ENCODE data around the gene DTX3. TPM values are rescaled to one million over a fixed set of nuclear protein-coding genes. Genes with fewer than 3 reads are reported as not detected.

DTX3 gene
- total RNA-seq, 2 experiments from 2014 or later, result 19.3 to 21.8 TPM

DNA sequence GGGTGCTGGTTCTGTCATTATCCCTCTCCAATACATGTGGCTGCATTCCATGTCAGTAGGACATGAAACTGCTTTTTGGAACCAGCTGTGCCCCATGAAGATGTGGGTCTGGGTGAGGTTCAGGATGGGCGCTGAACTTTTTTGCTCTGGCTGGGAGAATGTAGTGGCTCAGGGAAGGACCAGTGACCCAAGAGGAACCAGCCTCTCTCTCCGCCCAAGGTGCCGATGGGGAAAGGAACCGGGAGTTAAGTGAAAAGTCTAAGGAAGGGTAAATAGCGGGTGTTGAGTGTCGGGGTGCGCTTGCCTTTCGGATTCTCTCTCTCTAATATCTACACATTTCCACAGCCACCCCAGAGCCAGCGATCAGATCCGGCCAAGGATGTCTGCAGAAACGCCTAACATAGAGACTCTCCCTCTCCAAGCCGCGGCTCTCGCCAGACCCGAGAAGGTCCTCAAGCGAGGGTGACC lies 14.4 kb downstream of the DTX3 start:
- H3K27ac Mint-ChIP-seq, result no peak overlapping the region
- H3K9me3 Mint-ChIP-seq, result no peaks in the 10 kb centered on the region
- peaks cover 92% of the 10 kb centered on the region for H3K27me3 Mint-ChIP-seq
- no peaks in the 10 kb centered on the region for H3K36me3 Mint-ChIP-seq (ENCODE audit: low read depth)
- ChIA-PET POLR2A (interaction anchor here (1.3 kb wide), 1 partner anchor 14 kb away, joined by 3 read pairs; no protein-coding TSS in a partner anchor), CTCF (interaction anchor here (1.1 to 5.8 kb wide), 6 partner anchors 10 to 160 kb away, joined by 3 to 77 read pairs (median 8); partner anchors contain the start of genes B4GALNT1, DCTN2 and GLI1)
- H3K4me3 Mint-ChIP-seq, result no peak overlapping the region
- H3K4me1 Mint-ChIP-seq, result peaks cover 24% of the 10 kb centered on the region
- DNase-seq, result no peak

GRCh38 chr12:57619434-57620244 lies 15.0 kb downstream of the DTX3 start:
- Mint-ChIP-seq H3K4me1 (peaks cover 24% of the 10 kb centered on the region), H3K9me3 (no peaks in the 10 kb centered on the region), H3K27me3 (peaks cover 94% of the 10 kb centered on the region), H3K4me3 (no peak overlapping the region), H3K27ac (no peak overlapping the region), H3K36me3 (ENCODE audit: low read depth) (no peaks in the 10 kb centered on the region)
- POLR2A ChIA-PET, result interaction anchor here (1.3 kb wide), 1 partner anchor 14 kb away, joined by 3 read pairs; no protein-coding TSS in a partner anchor
- no peak for DNase-seq
- CTCF ChIA-PET, result interaction anchor here (0.6 to 5.8 kb wide), 8 partner anchors 10 to 161 kb away, joined by 3 to 77 read pairs (median 6); partner anchors contain the start of genes B4GALNT1, DCTN2, GLI1 and OS9

DNA sequence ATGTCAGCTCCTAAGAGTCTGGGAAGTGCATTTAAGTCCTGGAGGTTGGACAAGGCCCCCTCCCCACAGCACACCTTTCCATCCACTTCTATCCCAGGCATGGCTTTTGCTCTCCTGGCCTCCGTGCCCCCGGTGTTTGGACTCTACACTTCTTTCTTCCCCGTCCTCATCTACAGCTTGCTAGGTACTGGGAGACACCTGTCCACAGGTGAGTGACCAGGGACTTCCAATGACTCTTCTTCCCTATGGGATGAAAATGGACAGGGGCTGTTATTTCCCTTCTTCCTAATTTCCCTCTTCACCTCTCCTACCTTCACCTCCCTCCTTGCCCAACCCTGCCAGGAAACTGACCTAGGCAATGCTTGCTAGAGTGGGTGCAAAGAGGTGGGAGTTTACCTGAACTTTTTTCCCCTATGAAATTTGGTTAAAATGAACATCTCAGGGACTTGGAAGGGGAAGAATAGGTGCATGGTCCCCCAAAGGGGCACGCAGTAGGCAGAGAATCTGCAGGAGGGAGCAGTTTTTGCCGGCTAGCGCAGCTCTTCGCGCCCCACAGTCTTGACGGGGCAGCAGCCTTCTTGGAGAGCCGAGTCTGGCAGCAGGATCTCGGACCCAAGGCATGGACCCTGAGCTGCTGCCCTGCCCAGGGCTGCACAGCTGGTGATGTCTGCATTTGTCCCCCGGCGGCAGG lies 15.8 kb downstream of the DTX3 start:
- Mint-ChIP-seq H3K27ac (no peak overlapping the region), H3K27me3 (peaks cover 96% of the 10 kb centered on the region), H3K4me3 (peak overlapping the region; percentile 50), H3K9me3 (no peaks in the 10 kb centered on the region), H3K4me1 (peaks cover 24% of the 10 kb centered on the region), H3K36me3 (ENCODE audit: low read depth) (no peaks in the 10 kb centered on the region)
- ChIA-PET POLR2A (interaction anchor here (0.7 to 1.3 kb wide), 2 partner anchors 15 to 37 kb away, joined by 3 read pairs; no protein-coding TSS in a partner anchor), CTCF (interaction anchor here (0.6 to 5.8 kb wide), 13 partner anchors 8 to 161 kb away, joined by 3 to 77 read pairs (median 4); partner anchors contain the start of genes B4GALNT1, DCTN2, GLI1 and OS9)
- DNase-seq, result no peak

DNA sequence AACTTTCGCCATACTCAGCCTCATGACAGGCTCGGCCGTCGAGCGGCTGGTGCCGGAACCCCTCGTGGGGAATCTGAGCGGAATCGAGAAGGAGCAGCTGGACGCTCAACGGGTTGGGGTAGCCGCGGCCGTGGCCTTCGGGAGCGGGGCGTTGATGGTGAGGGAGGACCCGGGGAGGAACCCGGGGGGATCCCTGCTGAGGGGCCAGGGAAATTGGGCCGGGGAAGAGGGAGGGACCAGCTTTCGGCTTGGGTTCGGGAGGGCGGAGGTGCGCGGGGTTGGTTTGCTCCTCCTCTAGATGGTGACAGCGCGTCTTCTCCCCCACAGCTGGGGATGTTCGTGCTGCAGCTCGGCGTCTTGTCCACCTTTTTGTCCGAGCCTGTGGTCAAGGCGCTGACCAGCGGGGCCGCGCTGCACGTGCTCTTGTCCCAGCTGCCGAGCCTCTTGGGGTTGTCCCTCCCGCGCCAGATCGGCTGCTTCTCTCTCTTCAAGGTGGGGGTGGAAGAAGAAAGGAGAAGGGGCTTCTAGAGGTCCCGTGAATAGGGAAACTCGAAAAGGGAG lies 16.4 kb downstream of the DTX3 start:
- ChIA-PET CTCF (interaction anchor here (0.7 to 5.8 kb wide), 10 partner anchors 9 to 162 kb away, joined by 3 to 77 read pairs (median 5); partner anchors contain the start of genes GLI1, OS9 and PIP4K2C), POLR2A (interaction anchor here (0.7 kb wide), 1 partner anchor 38 kb away, joined by 3 read pairs; no protein-coding TSS in a partner anchor)
- peak overlapping the region; percentile 50 for H3K4me3 Mint-ChIP-seq
- peaks cover 96% of the 10 kb centered on the region for H3K27me3 Mint-ChIP-seq
- no peaks in the 10 kb centered on the region for H3K36me3 Mint-ChIP-seq (ENCODE audit: low read depth)
- H3K27ac Mint-ChIP-seq, result no peak overlapping the region
- DNase-seq, result no peak
- H3K9me3 Mint-ChIP-seq, result no peaks in the 10 kb centered on the region
- H3K4me1 Mint-ChIP-seq, result peaks cover 24% of the 10 kb centered on the region

GRCh38 chr12:57621497-57622292 lies 17.1 kb downstream of the DTX3 start:
- Mint-ChIP-seq H3K4me1 (peaks cover 24% of the 10 kb centered on the region), H3K27ac (no peak overlapping the region), H3K4me3 (peak overlapping the region; percentile 50), H3K9me3 (no peaks in the 10 kb centered on the region), H3K36me3 (ENCODE audit: low read depth) (no peaks in the 10 kb centered on the region), H3K27me3 (peaks cover 99% of the 10 kb centered on the region)
- DNase-seq, result peak; percentile 62
- POLR2A ChIA-PET, result interaction anchor here (1.1 kb wide), 1 partner anchor 38 kb away, joined by 4 read pairs; no protein-coding TSS in a partner anchor
- CTCF ChIA-PET, result interaction anchor here (0.7 to 5.8 kb wide), 10 partner anchors 8 to 163 kb away, joined by 3 to 77 read pairs (median 4); partner anchors contain the start of genes GLI1 and OS9

DNA sequence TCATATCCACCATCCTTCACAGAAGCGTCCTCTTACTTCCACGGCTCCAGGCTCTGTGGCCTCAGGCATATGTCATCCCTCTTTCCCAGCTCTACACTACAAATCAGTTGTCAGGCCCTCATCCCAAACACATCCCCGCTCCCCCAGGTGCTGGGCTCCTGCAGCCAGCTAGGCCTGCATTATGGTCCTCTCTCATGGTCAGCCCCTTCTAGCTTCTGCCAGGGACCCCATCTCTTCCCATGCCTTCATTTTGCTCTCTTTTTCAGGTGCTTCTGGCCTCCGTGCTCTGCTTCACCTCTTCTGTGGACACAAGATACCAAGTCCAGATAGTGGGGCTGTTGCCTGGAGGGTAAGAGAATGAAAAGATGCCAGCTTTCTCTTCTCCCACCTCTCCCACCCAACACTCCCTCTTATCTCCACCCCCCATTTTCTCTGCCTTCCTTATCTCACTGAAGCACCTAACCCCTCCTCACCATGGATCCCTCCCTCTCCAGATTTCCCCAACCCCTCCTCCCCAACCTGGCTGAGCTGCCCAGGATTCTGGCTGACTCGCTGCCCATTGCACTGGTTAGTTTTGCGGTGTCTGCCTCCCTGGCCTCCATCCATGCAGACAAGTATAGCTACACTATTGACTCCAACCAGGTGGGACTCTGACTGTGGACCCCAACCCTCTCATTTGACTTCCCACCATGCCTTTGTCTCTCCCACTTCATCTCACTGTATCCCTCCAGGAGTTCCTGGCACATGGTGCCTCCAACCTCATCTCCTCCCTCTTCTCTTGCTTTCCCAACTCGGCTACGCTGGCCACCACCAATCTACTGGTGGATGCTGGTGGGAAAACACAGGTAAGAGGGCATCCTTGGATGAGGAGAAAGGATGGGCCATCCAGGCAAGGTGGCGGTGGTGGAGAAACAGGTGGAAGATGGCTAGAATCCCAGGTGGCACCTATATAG lies 17.9 kb downstream of the DTX3 start:
- Mint-ChIP-seq H3K27ac (no peak overlapping the region), H3K27me3 (peaks cover 96% of the 10 kb centered on the region), H3K4me3 (no peak overlapping the region), H3K36me3 (ENCODE audit: low read depth) (no peaks in the 10 kb centered on the region), H3K9me3 (no peaks in the 10 kb centered on the region), H3K4me1 (peaks cover 24% of the 10 kb centered on the region)
- ChIA-PET POLR2A (interaction anchor here (1.1 kb wide), 1 partner anchor 39 kb away, joined by 4 read pairs; no protein-coding TSS in a partner anchor), CTCF (interaction anchor here (0.8 to 5.8 kb wide), 6 partner anchors 9 to 164 kb away, joined by 3 to 77 read pairs (median 4); partner anchors contain the start of gene GLI1)
- no peak for DNase-seq

GRCh38 chr12:57623385-57623784 lies 18.8 kb downstream of the DTX3 start:
- no peaks in the 10 kb centered on the region for H3K9me3 Mint-ChIP-seq
- CTCF ChIA-PET, result interaction anchor here (5.8 kb wide), 1 partner anchor 41 kb away, joined by 77 read pairs; no protein-coding TSS in a partner anchor
- peaks cover 95% of the 10 kb centered on the region for H3K27me3 Mint-ChIP-seq
- peaks cover 25% of the 10 kb centered on the region for H3K4me1 Mint-ChIP-seq
- no peak overlapping the region for H3K27ac Mint-ChIP-seq
- H3K36me3 Mint-ChIP-seq (ENCODE audit: low read depth), result no peaks in the 10 kb centered on the region
- POLR2A ChIA-PET, result no interaction called here
- H3K4me3 Mint-ChIP-seq, result no peak overlapping the region
- DNase-seq, result no peak

DNA sequence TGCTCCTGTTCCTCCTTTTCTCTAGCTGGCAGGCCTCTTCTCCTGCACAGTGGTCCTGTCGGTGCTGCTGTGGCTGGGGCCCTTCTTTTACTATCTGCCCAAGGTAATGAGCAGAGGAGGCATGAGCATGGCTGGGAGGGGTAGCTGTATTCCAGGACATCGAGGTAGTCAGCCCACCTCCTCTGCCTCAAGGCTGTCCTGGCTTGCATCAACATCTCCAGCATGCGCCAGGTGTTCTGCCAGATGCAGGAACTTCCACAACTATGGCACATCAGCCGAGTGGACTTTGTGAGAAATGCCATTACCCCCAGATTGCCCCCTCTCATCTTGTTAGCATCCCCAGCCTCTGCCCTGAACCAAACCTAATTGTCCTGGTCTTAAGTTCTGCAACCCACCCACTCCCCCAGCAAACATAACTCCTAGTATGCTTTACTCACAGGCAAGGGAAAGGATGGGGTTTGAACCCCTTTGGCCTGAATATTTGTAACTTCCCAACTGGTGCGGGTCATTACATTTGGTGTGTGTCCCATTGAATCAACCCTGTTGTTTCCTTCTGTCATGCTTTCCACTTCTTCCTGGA lies 19.3 kb downstream of the DTX3 start:
- Mint-ChIP-seq H3K4me1 (peaks cover 25% of the 10 kb centered on the region), H3K27me3 (peaks cover 95% of the 10 kb centered on the region), H3K9me3 (no peaks in the 10 kb centered on the region), H3K4me3 (no peak overlapping the region), H3K27ac (no peak overlapping the region), H3K36me3 (ENCODE audit: low read depth) (no peaks in the 10 kb centered on the region)
- POLR2A ChIA-PET, result interaction anchor here (1.0 kb wide), 1 partner anchor 32 kb away, joined by 4 read pairs; no protein-coding TSS in a partner anchor
- CTCF ChIA-PET, result interaction anchor here (1.1 to 5.8 kb wide), 2 partner anchors 40 to 41 kb away, joined by 6 to 77 read pairs; no protein-coding TSS in a partner anchor
- DNase-seq, result no peak

DNA sequence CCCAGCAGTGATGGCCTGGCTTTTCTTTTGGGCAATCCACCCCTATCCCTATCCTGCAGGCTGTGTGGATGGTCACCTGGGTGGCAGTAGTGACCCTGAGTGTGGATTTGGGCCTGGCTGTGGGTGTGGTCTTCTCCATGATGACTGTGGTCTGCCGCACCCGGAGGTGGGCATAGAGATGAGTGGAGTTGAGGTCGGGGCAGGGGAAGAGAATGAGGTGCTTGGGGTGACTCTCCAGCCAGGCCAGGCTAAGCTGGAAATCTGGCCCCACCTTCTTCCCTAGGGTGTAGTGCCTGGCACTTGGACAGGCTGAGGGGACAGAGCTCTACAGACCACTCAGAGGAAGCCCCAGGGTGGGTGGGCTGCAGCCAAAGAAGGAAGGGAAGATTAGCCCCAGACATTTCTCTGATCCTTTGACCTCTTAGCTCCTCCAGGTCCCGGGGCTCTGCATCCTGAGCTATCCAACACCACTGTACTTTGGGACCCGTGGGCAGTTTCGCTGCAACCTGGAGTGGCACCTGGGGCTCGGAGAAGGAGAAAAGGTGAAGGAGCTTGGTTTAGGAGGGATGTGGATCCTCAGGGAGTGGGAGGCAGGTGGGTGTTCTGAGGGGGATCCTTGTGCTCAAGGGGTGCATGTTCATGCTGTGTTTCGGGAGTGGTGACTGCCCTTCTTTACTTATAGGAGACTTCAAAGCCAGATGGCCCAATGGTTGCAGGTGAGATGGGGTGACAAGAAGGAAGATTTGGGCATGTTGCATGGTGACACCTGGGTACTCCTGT lies 20.0 kb downstream of the DTX3 start:
- no peak overlapping the region for H3K27ac Mint-ChIP-seq
- no peaks in the 10 kb centered on the region for H3K9me3 Mint-ChIP-seq
- CTCF ChIA-PET, result interaction anchor here (1.1 kb wide), 1 partner anchor 41 kb away, joined by 6 read pairs; no protein-coding TSS in a partner anchor
- peaks cover 94% of the 10 kb centered on the region for H3K27me3 Mint-ChIP-seq
- H3K4me1 Mint-ChIP-seq, result peaks cover 21% of the 10 kb centered on the region
- DNase-seq, result no peak
- no peak overlapping the region for H3K4me3 Mint-ChIP-seq
- no peaks in the 10 kb centered on the region for H3K36me3 Mint-ChIP-seq (ENCODE audit: low read depth)
- POLR2A ChIA-PET, result interaction anchor here (1.0 kb wide), 1 partner anchor 33 kb away, joined by 4 read pairs; no protein-coding TSS in a partner anchor

Data from activated CD4-positive, alpha-beta memory T cell treated with anti-CD3 and anti-CD28 coated beads, Interleukin-2, amount 10 ng/mL, durations not matched to agents 7 days and 5 days (primary cell).